Endothelial cell of umbilical vein (primary cell): ENCODE data around the gene CD83. TPM values are rescaled to one million over a fixed set of nuclear protein-coding genes. Genes with fewer than 3 reads are reported as not detected.

Experiments
- BruUV-seq: library from RNA; stranded (reverse); fragments of 400-500 nt; replicated peaks from 2 replicates; lab custom pipeline; 2021; lab: Mats Ljungman, UMichigan
- CTCF ChIA-PET: fragments of 300-600, 350-600 bp; sonication (Branson Sonifier 250); formaldehyde crosslinking; loops from one replicate; lab custom pipeline; 2021; ENCODE audit warnings: antibody characterized with exemption, inconsistent platforms; lab: Charles Lee
- POLR2A ChIA-PET: fragments of 300-600, 350-600 bp; sonication (Branson Sonifier 250); formaldehyde crosslinking; loops from one replicate; lab custom pipeline; 2021; ENCODE audit warnings: antibody characterized with exemption, inconsistent platforms; lab: Charles Lee
- DNase-seq: peaks from one replicate; pipeline ENCODE4 v3.0.0-alpha.2; 2011; ENCODE audit warnings: low read depth, low spot score
- FAIRE-seq: peaks from 2 replicates; lab custom pipeline; 2011; peaks lifted over from hg19 to GRCh38; lab: Jason Lieb, UNC
- H2AFZ ChIP-seq: 2 replicates; pipeline ENCODE4 v1.6.0; 2012; ENCODE audit warnings: low read depth, low read length, control low read depth, inconsistent platforms
- H3K27ac ChIP-seq: 2 replicates; pipeline ENCODE4 v1.5.1; 2011; ENCODE audit warnings: low read depth, mild to moderate bottlenecking, control low read depth, low read length, moderate library complexity; ENCODE audit not compliant: insufficient read depth
- H3K27me3 ChIP-seq, 2 experiments: 2 replicates each; pipeline versions ENCODE4 v1.6.0 to v1.6.1; 2011; ENCODE audit warnings: low read length in 2 of 2, mixed read lengths in 1 of 2; ENCODE audit not compliant: control insufficient read depth in 2 of 2, insufficient read depth in 2 of 2
- H3K36me3 ChIP-seq, 2 experiments: 2 replicates in 1 of 2; 3 replicates in 1 of 2; pipeline ENCODE4 v1.5.1; 2011; ENCODE audit warnings: low read length in 2 of 2, mild to moderate bottlenecking in 1 of 2, moderate library complexity in 1 of 2; ENCODE audit not compliant: control insufficient read depth in 2 of 2, insufficient read depth in 2 of 2; ENCODE audit errors: extremely low read depth in 1 of 2
- H3K4me1 ChIP-seq: 3 replicates; pipeline ENCODE4 v1.5.1; 2011; ENCODE audit warnings: mild to moderate bottlenecking, low read length; ENCODE audit not compliant: control insufficient read depth, insufficient read depth; ENCODE audit errors: extremely low read depth
- H3K4me2 ChIP-seq: 2 replicates; pipeline ENCODE4 v1.6.1; 2011; ENCODE audit warnings: low read length, control low read depth, mixed read lengths; ENCODE audit not compliant: insufficient read depth
- H3K4me3 ChIP-seq, 3 experiments: fragments of 200-600 bp in 1 of 3; sonication (generic), shearing (Covaris generic) in 1 of 3; replicated peaks in 1 of 3; 2 replicates each; pipeline ENCODE4 v1.5.1; 2011 to 2016; ENCODE audit warnings: control low read depth in 3 of 3, low read length in 3 of 3, mild to moderate bottlenecking in 2 of 3, inconsistent platforms in 1 of 3, low read depth in 1 of 3, moderate library complexity in 1 of 3; ENCODE audit not compliant: insufficient read depth in 1 of 3
- H3K79me2 ChIP-seq: 2 replicates; pipeline ENCODE4 v1.6.0; 2012; ENCODE audit warnings: low read length, inconsistent platforms; ENCODE audit not compliant: control insufficient read depth, insufficient read depth
- H3K9ac ChIP-seq: replicated peaks from 2 replicates; pipeline ENCODE3; 2011; ENCODE audit warnings: low read length, control low read depth; ENCODE audit not compliant: insufficient read depth; ENCODE audit errors: extremely low read depth
- H3K9me1 ChIP-seq: replicated peaks from 3 replicates; pipeline ENCODE4 v1.6.0; 2011; ENCODE audit warnings: mild to moderate bottlenecking, low read length; ENCODE audit not compliant: control insufficient read depth, insufficient read depth; ENCODE audit errors: extremely low read depth
- H3K9me3 ChIP-seq: replicated peaks from 2 replicates; pipeline ENCODE4 v1.5.1; 2012; ENCODE audit warnings: low read length, inconsistent platforms; ENCODE audit not compliant: control insufficient read depth, insufficient read depth
- H4K20me1 ChIP-seq: replicated peaks from 2 replicates; pipeline ENCODE3; 2011; ENCODE audit warnings: mild to moderate bottlenecking, low read length; ENCODE audit not compliant: control insufficient read depth, insufficient read depth; ENCODE audit errors: extremely low read depth
- CTCF ChIP-seq, 2 donors: IDR thresholded peaks; 1 replicate in 1 of 2; 2 replicates in 1 of 2; pipeline ENCODE4 v1.5.1; 2011; ENCODE audit warnings: low read length in 2 of 2, mild to moderate bottlenecking in 2 of 2, moderate library complexity in 2 of 2, control low read depth in 1 of 2, inconsistent platforms in 1 of 2, low read depth in 1 of 2; ENCODE audit not compliant: insufficient read depth in 1 of 2; ENCODE audit errors: extremely low read depth in 1 of 2
- EZH2 ChIP-seq: IDR thresholded peaks from 2 replicates; pipeline ENCODE4 v1.6.1; 2012; ENCODE audit warnings: borderline replicate concordance, low read depth, mild to moderate bottlenecking, moderate library complexity, low read length, inconsistent platforms; ENCODE audit not compliant: severe bottlenecking
- FOS ChIP-seq: IDR thresholded peaks from 2 replicates; pipeline ENCODE4 v1.6.1; 2011; ENCODE audit warnings: mild to moderate bottlenecking, low read length, moderate library complexity, borderline replicate concordance; ENCODE audit not compliant: insufficient read depth
- GATA2 ChIP-seq: IDR thresholded peaks from 2 replicates; pipeline ENCODE4 v1.7.0; 2011; ENCODE audit warnings: low read depth, mild to moderate bottlenecking, moderate library complexity, mixed read lengths, low read length; ENCODE audit not compliant: insufficient read length, insufficient read depth
- MAX ChIP-seq: IDR thresholded peaks from 2 replicates; pipeline ENCODE4 v1.6.1; 2011; ENCODE audit not compliant: insufficient read depth, insufficient read length
- MYC ChIP-seq: IDR thresholded peaks from one replicate; pipeline ENCODE4 v1.6.1; 2011; ENCODE audit warnings: mild to moderate bottlenecking, low read depth, low read length
- POLR2A ChIP-seq: IDR thresholded peaks from 2 replicates; pipeline ENCODE4 v1.6.1; 2012; ENCODE audit warnings: low read depth, mild to moderate bottlenecking, control low read depth, low read length
- POLR2AphosphoS5 ChIP-seq: IDR thresholded peaks from 2 replicates; pipeline ENCODE4 v1.6.1; 2012; ENCODE audit warnings: low read depth, mild to moderate bottlenecking, control low read depth, low read length, moderate library complexity; ENCODE audit not compliant: insufficient read depth
- dilution Hi-C: fragments of 300-500 bp; cut with MboI; formaldehyde crosslinking; loops from one replicate; pipeline ENCODE4 v1.15.0; 2019; ENCODE audit warnings: low sequenced_read_pairs; ENCODE audit not compliant: extremely low pct_ligation_motif_present
- intact Hi-C: fragments of 100-400 bp; cut with micrococcal nuclease; formaldehyde crosslinking; loops from one replicate; pipeline ENCODE4 v1.10.0; 2022
- polyA plus RNA-seq, 4 experiments: library from polyadenylated mRNA; depleted of rRNA in 3 of 4; stranded (reverse) in 3 of 4; unstranded in 1 of 4; fragments of >200 nt; gene quantifications; 2 replicates each; pipeline versions ENCODE4 v1.2.1 to v1.2.3, GENCODE V29; 2011 to 2012; ENCODE audit warnings: missing spikeins in 1 of 4
- total RNA-seq: library from RNA; stranded (reverse); gene quantifications from 2 replicates; pipeline ENCODE4 v1.2.3, GENCODE V29; 2021

CD83 gene
- total and polyA plus RNA-seq, 2 donors (not counting 3 experiments of a cell fraction or from before 2014, with no cell fraction given) = 0.40 to 0.46 TPM

GRCh38 chr6:14123386-14124111 lies 6.0 kb downstream of the CD83 start:
- dilution Hi-C loops (no loop called here), intact Hi-C loops (no loop called here)
- ChIA-PET POLR2A (no interaction called here), CTCF (interaction anchor here (0.8 to 1.5 kb wide), 2 partner anchors 11 to 213 kb away, joined by 3 read pairs; no protein-coding TSS in a partner anchor)
- H3K9me1 ChIP-seq = no peaks in the 10 kb centered on the region
- no peak for TF ChIP-seq MAX
- no peak for TF ChIP-seq MYC
- TF ChIP-seq POLR2AphosphoS5 = no peak
- TF ChIP-seq FOS = no peak
- no peak for TF ChIP-seq CTCF (IDR thresholded peaks at IDR 0.05; ENCODE audit: extremely low read depth in 1 of 2, insufficient read depth in 1 of 2, low read depth in 1 of 2, low read length in 2 of 2)
- no peak for TF ChIP-seq GATA2
- TF ChIP-seq POLR2A = no peak
- TF ChIP-seq EZH2 = no peak
- H3K27me3 ChIP-seq = peaks cover 0 to under 1% of the 10 kb centered on the region in 2 experiments
- no peak overlapping the region for H3K4me2 ChIP-seq
- BruUV-seq = no TSS peak
- H3K36me3 ChIP-seq = no peaks in the 10 kb centered on the region
- no peak overlapping the region for H3K4me3 ChIP-seq
- no peak overlapping the region for H3K27ac ChIP-seq
- H2AFZ ChIP-seq = no peak overlapping the region
- H3K9ac ChIP-seq = no peak overlapping the region
- DNase-seq = no peak
- no peaks in the 10 kb centered on the region for H4K20me1 ChIP-seq
- no peaks in the 10 kb centered on the region for H3K4me1 ChIP-seq
- no peak for FAIRE-seq
- no peaks in the 10 kb centered on the region for H3K9me3 ChIP-seq
- H3K79me2 ChIP-seq = no peaks in the 10 kb centered on the region
